HG02571 (cell line): Measurements from ENCODE around the gene PDPK1.
"Not testable (repeated sequence)": the region's sequence is repeated elsewhere in the genome, so short reads cannot be mapped to it uniquely, and the experiment has no call there.

Experiments
- ATAC-seq: cut with Tn5 transposase; IDR thresholded peaks from one replicate; pipeline ENCODE4 v1.9.1; 2021; ENCODE audit warnings: mild to moderate bottlenecking, moderate library complexity; ENCODE audit not compliant: unreplicated experiment

Gene PDPK1

DNA sequence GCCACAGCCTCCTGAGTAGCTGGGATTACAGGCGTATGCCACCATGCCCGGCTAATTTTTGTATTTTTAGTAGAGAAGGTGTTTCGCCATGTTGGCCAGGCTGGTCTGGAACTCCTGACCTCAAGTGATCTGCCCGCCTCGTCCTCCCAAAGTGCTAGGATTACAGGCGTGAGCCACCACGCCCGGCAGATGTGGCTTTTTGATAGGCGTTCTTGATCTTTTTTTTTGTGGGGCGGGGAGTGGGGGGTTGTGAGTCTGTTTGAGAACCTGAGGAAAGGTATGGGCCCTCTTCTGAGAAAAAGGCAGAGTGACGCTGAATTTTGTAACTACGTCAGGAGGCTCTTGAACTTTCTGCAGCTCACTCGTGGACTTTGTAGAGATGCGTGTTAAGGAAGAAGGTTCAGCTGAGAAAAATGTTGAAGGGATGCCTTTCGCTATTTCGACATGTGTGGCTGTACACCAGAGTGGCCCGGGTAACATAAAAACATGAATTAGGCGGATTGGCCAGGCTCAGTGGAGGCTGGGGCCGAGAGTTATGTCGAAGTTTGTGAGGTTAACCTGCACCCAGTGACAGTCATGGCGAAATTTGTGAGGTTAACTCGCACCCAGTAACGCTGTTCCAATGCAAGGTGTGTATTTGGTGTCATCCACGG is 1.5 kb downstream of the PDPK1 start:
- ATAC-seq: not testable (repeated sequence)

DNA sequence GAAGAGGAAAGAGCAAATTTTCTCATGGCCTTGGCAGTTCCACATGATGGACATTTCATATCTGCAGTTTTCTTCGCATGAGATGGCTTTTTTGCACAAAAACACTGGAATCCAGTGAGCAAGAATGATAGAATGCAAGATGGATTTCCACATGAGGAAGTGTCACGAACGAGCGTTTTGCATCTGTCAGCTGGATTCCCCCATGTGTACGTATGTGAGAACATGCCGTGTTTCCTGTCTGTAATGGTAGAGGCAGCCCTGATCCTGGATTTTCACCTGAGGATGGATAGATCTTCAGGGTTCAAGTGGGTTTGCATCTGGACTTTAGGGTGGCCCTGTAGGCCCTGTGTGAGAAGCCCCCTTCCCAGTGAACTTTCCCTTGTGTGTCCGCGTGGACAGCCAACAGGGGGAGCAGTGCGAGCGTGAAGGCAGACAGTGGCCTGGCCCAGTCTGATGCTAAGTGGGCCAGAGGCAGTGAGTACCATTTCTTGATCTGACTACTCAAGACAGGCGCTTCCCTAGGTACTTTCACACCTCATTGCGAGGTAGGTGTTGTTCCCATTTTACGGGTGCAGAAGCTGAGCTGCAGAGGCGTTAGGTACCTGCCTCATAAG is 2.1 kb downstream of the PDPK1 start:
- not testable (repeated sequence) for ATAC-seq

DNA sequence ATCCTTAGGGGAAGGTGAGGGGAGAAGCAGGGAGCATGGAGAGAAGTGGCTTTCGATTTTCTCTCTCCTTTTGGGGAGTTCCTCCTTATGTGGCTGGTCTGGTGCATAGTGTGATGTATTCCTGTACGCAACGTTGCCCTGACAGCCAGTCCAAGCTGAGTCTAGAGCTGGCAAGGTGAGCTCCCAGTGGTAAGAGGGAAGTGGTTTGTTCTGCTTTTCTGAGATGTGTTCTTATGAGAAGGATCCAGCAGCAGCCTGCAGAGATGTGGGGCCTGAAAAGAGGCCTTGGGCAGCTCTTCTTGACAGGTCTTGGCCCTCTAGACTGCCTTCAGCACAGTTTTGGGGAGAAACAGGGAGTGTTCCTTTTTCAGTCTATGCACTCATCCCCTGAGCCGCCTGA is 3.1 kb downstream of the PDPK1 start:
- not testable (repeated sequence) for ATAC-seq

DNA sequence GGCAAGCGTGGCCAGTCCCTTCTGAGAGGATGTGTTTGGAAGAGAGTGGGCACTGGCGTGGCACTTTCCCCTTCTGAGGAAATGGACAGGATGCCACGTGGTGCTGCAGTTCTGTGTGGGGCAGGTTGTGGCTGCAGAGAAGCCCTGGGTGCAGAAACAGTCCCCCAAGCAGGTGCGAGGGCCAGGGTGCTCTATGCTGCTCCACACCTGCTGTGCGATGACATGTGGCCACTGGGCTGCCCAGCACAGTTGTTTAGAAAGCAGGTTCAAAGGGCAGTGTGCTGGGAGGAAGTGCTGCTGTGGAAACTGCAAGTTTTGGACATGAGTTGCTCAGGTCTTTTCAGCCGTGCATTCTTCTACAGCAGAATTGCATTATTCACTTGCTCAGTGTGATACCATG is 3.6 kb downstream of the PDPK1 start:
- ATAC-seq: not testable (repeated sequence)

DNA sequence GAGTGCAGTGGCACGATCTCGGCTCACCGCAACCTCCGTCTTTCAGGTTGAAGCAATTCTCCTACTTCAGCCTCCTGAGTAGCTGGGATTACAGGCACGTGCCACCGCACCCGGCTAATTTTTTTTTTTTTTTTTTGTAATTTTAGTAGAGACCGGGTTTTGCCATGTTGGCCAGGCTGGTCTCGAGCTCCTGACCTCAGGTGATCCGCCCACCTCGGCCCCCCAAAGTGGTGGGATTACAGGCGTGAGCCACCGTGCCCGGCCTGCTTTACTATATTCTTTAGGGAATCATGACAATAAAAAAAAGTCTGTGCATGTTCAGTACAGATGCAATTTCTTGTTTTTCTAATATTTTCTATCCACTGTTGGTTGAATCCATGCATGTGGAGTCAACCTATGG is 6.0 kb downstream of the PDPK1 start:
- not testable (repeated sequence) for ATAC-seq

DNA sequence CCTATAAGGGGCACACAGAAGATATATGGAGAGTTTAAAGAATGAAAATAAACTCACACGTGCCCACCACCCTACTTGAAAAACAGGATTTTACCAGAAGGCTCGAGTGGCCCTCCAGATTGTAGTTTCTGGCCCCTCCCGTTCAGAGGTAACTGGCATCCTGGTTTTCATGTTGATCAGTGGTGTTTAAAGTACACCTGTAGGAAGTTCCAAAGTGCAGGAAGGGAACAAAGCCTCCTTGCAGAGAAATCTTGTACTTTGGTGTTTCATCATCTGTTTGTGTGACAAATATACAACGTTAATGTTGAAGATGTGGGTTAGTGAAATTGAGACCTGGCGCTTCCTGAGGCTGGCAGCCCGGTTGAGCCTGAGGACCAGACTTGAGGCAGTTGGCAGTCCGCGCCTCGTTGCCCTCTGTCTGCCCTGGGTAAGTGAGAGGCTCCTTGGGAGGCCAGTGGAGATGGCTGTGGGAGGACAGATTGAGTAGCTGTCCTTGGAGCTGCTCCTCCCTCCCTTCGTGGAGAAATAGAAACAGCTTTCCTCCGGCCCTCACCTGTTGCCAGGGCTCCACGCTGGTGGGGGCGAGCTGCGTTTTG is 12.6 kb downstream of the PDPK1 start:
- not testable (repeated sequence) for ATAC-seq

DNA sequence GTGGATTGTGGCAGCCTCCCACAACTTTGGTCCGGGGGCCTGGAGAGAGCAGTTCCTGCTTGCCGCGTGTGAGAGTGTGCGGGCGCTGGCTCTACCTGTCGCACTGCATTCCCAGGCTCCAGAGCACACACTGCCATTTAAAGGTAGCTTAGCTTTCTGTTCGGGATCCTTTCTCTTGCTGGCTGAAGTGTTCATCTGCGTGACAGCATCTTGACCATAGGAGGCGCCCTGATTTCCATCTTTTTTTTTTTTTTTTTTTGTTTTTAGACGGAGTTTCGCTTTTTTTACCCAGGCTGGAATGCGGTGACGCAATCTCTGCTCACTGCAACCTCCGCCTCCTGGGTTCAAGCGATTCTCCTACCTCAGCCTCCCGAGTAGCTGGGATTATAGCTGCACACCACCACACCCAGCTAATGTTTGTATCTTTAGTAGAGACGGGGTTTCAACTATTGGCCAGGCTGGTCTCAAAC is 13.6 kb downstream of the PDPK1 start:
- ATAC-seq: not testable (repeated sequence)

DNA sequence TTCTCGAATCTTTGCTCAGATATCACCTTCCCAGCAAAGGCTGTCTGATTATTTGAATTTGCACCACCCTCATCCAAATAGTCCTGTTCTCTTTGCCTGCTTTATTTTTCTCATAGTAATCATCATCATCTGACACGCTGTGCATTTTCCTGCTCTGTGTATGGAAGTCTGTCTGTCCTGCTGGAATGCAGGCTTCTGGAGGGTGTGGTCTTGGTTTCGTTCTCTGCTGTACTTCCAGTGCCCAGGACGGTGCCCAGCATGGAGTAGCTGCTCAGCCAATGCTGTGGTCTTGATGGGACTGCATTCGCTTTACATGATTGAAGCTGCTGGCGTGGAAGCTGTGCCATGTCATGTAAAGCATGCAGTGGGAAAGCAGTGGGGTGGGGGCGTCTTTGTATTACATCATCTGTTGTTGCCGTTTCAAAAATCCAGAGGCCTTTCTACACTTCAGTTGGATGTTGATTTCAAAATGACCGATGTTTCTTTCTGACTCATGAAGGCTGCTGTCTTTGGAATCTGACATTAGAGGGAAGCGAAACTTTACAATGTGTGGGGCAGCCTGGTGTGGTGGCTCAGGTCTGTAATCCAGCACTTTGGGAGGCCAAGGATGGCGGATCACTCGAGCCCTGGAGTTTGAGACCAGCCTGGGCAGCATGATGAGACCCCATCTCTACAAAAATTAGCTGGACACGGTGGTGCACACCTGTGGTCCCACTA is 17.0 kb downstream of the PDPK1 start:
- ATAC-seq: not testable (repeated sequence)

DNA sequence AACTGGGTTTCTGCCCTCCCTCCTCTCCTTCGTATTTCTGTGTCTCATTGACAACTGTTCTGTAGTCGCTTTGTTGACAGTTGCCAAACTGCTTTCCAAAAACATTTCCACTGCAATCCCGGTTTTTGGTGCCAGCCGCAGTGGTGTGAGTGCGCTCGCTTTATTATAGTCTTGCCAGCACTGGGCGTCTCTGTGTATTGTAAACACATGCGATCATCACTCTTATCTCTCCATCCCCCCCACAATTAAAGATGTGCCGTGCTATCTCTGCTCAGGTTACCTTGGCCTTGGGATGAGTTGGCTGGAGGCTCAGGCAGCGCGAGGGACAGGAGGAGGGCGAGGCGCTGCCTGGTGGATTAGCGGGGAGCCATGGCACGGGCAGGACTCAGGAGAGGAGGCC is 19.3 kb downstream of the PDPK1 start:
- ATAC-seq: not testable (repeated sequence)

DNA sequence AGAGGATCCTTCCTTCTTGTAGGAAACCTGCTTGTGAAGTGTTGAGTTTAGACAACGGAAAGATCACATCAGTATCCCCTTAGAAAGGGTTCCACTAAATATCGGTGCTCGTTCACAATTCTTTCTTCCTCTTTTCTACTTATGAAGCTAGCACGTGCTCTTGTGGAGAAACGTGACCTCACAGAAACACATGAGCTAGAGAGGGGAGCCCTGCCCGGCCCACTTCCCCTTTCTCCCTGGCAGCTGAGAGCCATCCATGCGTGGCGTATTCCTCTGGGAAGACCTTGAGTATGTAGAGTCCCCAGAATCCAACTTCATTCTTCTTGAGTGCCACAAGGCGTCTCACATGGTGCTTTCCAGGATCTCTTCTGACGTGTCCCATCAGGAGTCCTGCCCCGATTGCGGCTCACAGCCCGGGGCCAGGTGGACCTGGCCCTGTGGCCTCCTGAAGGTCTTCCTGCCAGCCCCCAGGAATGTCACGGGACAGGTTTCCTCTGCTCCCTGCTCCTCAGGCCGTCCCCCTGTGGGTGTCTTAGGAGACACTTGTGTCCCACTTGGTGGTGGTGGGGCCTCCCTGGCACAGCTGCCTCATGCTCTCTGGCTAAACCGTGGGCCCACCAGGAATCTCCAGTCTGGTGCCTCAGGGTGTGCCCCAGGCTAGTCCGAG is 22.4 kb downstream of the PDPK1 start:
- not testable (repeated sequence) for ATAC-seq

DNA sequence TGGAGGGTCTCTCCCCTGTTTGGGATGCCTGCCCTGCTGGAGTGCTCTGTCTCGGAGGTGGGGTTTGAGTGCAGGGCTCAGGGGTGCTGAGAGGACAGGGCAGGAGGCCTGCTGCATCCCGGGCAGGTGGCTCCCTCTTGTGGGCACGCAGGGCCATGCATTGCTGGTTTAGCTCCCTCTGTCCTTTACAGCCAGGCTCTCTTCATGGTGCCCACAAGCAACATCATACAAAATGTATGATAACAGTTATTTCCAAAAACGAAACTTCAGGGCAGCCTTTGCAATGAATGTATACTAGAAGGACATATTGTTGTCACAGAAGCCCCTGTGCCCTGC is 22.9 kb downstream of the PDPK1 start:
- peak; percentile 62 for ATAC-seq

DNA sequence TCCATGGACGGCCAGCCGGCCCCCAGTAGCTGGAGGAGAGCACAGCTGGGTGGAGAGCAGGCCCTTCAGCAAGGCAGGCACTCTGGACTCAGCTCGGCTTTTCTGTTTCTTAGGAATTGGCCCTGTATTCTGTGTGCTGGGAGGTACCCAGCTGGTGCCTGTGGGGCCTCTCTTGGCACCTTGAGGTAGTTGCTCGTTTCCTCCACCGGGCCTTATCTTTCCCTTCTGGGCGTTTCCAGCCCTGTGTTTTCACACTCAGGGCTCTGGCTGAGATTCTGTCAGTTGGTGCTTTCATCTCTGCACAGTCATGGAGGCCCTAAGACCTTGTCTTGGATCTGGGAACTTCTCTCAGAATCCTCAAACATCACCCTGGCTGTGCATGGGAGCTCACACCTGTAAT is 29.7 kb downstream of the PDPK1 start:
- ATAC-seq: not testable (repeated sequence)

DNA sequence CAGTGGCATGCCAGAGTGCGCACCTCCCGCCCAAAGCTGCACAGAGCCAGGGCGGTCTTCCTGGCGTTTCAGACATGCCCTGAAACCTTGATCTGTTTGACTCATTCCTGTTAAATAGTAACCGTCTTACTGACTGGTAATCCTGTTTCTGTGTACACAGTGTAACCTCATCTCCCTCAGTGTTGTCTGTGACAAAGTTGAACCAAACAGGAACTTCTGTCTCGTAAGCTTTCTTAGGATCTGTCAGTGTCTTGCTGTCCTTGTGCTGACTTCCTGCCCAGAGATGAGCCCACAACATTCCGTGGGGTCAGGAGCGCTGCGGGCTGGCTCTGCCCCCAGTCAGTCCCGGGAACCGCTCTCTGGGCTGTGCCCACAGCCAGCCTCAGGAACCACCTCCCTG is 30.8 kb downstream of the PDPK1 start:
- not testable (repeated sequence) for ATAC-seq

DNA sequence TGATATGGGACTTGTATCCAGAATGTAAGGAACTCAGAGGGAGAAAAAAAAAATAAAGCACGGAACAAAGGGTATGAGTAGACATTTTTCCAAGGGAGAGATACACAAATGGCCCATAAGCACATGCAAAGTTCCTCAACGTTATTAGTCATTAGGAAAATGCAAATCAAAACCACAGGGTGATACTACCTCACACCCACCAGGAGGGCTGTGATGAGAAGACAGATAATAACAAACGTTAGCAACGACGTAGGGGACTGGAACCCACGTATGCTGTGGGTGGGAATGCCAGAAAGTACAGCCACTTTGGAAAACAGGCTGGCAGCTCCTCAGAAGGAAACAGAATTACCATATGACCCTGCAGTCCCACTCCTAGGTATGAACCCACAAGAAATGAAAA is 34.9 kb downstream of the PDPK1 start:
- not testable (repeated sequence) for ATAC-seq

DNA sequence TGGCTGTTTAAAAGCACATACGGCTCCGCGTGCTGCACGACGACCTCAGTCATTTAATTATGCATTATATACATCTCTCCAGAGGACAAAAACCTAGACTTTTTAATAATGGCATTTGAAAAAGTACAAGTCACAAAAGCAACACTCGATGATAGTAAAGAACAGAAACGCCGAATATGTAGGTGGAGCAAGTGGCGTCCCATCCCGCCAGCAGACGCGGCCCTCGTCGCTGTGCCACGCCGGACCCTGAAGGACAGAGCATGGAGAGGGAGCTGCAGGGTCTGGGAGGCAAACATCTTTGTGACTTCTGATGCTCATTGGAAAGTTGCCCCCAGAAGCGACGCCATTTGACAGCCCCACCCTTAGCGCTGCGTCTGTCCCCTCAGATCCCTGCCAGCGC is 38.0 kb downstream of the PDPK1 start:
- not testable (repeated sequence) for ATAC-seq

DNA sequence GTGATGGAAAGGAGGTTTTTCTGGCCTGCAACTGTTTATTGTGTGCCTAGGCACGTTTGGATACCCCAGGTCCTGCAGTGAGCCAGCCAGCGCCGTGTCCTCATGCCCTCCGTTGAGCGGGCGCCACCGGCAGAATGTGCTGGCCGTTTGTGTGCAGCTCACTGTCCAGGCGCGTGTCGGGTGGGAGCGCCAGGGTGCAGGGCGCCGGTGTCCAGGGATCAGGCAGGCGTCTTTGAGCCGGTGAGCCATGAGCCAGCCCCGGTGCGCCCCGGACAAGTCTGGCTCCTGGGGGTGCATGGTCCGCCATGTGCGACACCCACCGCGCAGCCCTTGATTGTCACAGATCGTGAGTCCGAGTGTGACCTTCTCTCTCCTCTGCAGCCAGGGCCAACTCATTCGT is 39.2 kb downstream of the PDPK1 start:
- not testable (repeated sequence) for ATAC-seq

DNA sequence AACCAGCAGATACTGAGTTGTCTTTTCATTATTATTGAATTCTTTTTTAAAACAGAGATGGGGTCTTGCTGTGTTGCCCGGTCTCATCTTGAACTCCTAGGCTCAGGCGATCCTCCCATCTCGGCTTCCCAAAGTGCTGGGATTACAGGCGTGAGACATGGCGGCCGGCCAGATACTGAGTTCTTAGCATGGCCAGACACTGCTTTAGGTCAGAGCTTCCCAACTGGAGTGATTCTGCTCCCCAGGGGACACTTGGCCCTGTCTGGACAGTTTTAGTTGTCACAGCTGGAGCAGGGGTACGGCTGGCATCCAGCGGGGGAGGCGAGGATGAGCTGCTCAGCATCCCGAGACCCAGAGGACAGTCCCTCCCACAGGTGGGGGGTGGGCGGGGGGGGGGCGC is 41.1 kb downstream of the PDPK1 start:
- ATAC-seq: not testable (repeated sequence)

DNA sequence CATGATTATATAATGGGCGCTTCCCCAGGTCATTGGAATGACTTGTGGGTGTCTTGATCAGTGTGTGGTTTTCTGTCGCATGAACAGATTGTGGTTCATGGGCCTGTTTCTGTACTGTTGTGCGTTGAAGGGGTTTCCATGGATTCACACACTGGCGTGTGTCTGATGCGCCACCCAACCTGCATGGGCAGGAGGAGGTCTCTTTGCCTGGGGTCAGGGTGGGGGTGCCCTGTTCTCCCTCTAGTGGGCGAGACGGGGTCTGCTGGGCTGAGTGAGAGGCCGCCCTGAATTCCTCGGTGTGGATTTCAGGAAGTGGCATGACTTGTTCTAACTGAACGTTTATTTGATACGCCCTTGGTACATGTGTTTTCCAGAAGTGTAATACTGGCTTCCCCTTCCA is 42.3 kb downstream of the PDPK1 start:
- ATAC-seq: not testable (repeated sequence)

DNA sequence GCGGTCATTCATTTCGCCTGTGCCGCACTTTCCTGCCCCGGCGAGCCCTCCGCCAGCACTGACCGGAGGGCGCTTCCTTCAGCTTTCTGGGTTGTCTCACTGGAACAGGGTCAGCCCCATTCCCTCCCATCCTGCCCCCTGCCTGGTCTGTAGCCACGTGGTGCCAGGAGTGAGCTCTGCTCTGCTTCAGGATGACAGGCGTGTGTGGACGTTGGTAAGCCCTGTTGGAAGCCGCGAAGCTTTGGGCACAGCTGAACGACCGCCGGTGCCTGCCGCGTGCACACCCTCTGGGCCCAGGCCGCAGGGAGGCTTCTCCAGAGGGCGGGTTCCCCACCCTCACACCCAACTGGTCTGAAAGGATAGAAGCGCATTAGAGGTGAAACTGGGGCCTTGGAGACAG is 43.0 kb downstream of the PDPK1 start:
- ATAC-seq: not testable (repeated sequence)

DNA sequence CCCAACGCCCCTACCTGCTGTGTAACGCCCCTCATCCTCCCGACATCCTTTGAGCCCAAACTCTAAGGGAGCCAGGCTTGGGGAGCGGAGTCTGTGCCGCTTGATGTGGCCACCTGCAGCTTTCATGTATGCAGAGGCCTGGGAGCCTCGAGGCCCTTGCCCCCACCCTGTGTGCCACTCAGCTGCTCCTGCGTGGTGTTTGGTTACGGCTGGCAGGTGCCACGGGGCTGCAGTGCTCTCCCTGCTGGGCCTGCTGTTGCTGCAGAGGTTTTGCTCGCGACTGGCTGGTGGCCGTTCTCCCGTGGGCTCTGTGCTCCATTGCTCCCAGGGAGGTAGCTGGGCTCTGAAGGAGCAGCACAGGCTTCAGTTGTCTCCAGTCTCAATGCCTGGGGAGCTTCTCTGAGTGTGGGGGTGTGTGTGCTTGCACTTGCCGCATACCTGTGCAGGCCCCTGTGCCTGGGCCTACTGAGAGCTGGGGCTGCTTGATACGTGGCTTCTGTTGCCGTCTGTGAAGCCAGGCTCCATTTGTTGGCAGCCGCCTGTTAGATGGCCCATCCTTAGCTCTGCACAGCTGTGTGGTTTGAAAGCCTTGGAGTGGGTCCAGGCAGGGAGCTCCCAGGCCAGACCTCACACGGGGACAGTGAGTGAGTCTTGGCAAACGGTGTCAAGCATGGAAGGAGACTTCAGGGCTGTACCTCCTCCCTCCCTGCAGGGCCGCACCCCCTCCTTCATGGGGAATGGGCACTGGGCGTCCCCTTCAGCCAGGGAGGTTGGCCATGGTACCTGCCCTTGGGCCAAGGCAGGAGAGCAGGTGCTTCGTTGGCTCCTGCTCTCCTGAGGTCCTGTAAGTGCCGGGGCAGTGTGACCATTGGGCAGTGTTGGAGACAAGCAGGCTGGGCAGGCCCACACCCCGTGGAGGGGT is 47.2 kb downstream of the PDPK1 start:
- no peak for ATAC-seq
